ENCODE measurements around the gene SAMD8.
"Not testable (repeated sequence)": the region's sequence is repeated elsewhere in the genome, so short reads cannot be mapped to it uniquely, and the experiment has no call there.

The SAMD8 gene

GRCh38 chr10:75107756-75108683, 3.4 kb upstream of the SAMD8 start:
- TF ChIP-seq GATA1 (IDR thresholded peaks at IDR 0.05; ENCODE audit: low read depth, low read length) (no peak), POLR2A (IDR thresholded peaks at IDR 0.05; ENCODE audit: low read length) (no peak)
- DNase-seq: no peak

GRCh38 chr10:75108684-75109458, 2.6 kb upstream of the SAMD8 start:
- TF ChIP-seq POLR2A (IDR thresholded peaks at IDR 0.05; ENCODE audit: low read length) (no peak), GATA1 (IDR thresholded peaks at IDR 0.05; ENCODE audit: low read depth, low read length) (no peak)
- peak; percentile 18 to 27 for DNase-seq

GRCh38 chr10:75109459-75109778, 2.0 kb upstream of the SAMD8 start:
- no peak for DNase-seq
- TF ChIP-seq POLR2A (IDR thresholded peaks at IDR 0.05; ENCODE audit: low read length) (no peak), GATA1 (IDR thresholded peaks at IDR 0.05; ENCODE audit: low read depth, low read length) (no peak)

- TF ChIP-seq GATA1 (IDR thresholded peaks at IDR 0.05; ENCODE audit: low read depth, low read length) (no peak), POLR2A (IDR thresholded peaks at IDR 0.05; ENCODE audit: low read length) (no peak)
- DNase-seq: peak; percentile 39 to 61
Measured at GRCh38 chr10:75110006-75110632, 1.3 kb upstream of the SAMD8 start.

DNA sequence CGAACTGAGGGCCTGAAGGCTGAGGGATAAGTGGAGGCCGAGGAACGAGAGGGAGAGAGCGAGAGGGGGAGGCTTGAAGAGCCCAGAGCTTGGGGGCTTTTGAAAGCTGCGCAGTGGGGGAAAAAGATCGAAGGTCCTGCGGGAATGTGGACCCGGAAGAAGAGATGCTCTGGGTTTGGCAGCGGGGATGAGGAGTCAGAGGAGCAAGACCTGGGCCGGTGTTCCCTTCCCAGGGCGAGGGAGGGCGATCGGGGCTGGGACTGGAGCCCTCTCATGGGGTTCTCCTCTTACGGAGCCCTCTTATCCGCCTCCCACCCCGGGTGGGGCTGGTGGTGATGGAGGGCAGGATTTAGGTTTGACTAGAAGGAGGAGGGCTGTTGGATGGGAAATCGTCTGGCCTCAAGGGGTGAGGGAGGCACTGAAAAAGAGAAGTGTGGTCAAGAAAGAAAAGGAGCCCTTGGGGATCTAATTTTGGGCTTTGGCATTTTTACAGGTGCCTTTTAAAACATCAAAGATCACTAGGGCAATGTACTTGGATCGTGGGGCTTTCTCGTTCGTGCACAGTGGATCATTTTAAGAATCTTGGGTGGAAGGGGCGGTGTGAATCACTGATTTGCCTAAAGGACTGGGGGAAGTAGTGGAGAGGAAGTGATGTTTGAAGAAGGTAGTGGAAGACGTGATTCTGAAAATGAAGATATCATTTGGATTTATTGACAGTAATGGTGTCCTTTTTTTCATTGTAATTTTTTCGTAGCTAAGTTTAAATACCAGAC, 637 bp downstream of the SAMD8 start:
- no peak for TF ChIP-seq POLR2A (IDR thresholded peaks at IDR 0.05; ENCODE audit: low read length)
- TF ChIP-seq GATA1 (IDR thresholded peaks at IDR 0.05; ENCODE audit: low read depth, low read length): no peak
- DNase-seq: peak; percentile 58 to 70

DNA sequence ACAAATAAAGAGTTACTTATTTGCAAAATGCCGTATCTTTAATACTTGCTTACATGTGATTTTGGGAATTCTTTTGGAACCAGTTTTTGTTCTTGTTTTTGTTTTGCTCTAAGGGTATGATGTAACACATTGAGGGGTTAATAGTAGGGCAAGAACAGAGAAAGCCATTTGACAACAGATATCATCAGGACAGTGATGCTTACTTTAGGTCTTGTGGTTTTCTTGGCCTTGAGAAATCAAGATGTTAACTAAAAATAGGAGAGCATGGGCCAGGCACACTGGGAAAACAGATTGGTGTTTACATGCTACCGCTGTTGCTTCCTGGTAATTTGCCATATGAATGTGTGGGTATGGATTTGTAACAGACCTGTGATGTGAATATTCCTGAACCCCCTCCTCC, 3.7 kb downstream of the SAMD8 start:
- TF ChIP-seq GATA1 (IDR thresholded peaks at IDR 0.05; ENCODE audit: low read depth, low read length) (no peak), POLR2A (IDR thresholded peaks at IDR 0.05; ENCODE audit: low read length) (no peak)
- peak; percentile 6 to 10 for DNase-seq

- DNase-seq: not testable (repeated sequence)
Measured at GRCh38 chr10:75116941-75117775, 5.7 kb downstream of the SAMD8 start.

DNA sequence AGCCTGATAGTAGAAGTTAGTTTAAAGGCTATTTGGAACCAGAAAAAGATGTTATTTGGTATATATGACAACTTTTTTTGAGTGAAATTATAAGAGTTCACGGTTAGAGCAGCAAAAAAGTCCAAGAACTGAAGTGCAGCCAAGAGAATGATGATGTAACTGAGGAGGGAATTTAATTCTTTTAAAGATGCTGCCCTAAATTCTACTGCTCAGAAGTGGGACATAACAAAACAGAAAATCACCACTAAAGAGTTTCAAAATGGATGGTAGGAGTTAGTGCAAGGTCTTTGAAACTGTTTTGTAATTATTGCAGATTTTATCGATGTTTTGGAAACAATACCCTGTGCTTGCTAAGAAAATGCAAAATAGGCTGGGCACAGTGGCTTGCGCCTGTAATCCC, 6.5 kb downstream of the SAMD8 start:
- TF ChIP-seq POLR2A (IDR thresholded peaks at IDR 0.05; ENCODE audit: low read length) (no peak), GATA1 (IDR thresholded peaks at IDR 0.05; ENCODE audit: low read depth, low read length) (no peak)
- DNase-seq: no peak

DNA sequence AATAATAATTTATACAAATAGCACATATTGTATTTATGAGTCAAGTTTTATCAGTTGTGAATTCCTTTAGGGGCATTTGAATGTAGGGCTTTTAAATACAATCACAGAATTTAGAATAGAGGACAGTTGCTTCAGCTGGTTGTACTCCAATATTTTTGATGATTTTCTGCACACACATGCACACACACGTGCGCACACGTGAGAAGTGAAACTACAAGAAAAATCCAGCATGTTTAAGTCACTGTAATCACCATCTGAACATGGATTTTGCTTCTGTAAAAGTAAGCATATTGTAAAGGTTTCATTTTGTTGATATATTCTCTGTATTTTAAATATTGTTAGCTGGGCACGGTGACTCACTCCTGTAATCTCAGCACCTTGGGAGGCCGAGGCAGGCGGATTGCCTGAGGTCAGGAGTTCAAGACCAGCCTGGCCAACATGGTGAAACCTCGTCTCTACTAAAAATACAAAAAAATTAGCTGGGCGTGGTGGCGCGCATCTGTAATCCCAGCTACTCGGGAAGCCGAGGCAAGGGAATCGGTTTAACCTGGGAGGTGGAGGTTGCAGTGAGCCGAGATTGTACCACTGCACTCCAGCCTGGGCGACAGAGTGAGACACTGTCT, 8.1 kb downstream of the SAMD8 start:
- DNase-seq: not testable (repeated sequence)

- peak in 1 of 2 experiments; percentile 16 for DNase-seq
- TF ChIP-seq POLR2A (IDR thresholded peaks at IDR 0.05; ENCODE audit: low read length): no peak
- TF ChIP-seq GATA1 (IDR thresholded peaks at IDR 0.05; ENCODE audit: low read depth, low read length): no peak
Measured at GRCh38 chr10:75121322-75121721, 9.9 kb downstream of the SAMD8 start.

- no peak for DNase-seq
- TF ChIP-seq GATA1 (IDR thresholded peaks at IDR 0.05; ENCODE audit: low read depth, low read length): no peak
- TF ChIP-seq POLR2A (IDR thresholded peaks at IDR 0.05; ENCODE audit: low read length): no peak
Measured at GRCh38 chr10:75122505-75122904, 11.0 kb downstream of the SAMD8 start.

DNA sequence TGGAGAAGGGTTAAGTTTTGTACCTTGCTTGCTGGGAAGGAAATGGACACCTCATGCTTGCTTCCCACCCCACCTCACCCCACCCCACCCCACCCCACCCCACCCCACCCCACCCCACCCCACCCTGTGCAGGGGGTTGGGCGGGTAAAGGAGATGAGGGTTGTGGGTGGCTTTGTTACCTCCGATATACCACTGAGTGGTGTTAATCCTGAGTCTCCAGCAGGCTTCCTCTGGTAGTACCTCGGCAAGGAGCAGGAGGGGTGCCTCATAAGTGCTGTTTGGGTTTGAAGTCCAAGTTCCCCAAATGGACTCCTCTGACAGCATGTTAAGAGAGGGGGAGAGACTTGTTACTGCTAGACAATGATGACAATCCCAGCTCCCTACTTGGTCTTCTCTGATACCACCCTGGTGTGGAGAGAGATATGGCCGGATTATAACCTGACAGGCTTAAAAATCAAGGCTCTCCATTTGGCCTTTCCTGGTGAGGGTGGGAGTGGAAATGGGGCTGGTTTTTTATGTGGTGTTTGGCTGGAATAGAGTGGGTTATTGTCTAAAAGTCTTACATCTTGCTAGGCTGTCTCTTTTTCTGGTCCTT, 11.7 kb downstream of the SAMD8 start:
- TF ChIP-seq GATA1 (IDR thresholded peaks at IDR 0.05; ENCODE audit: low read depth, low read length) (no peak), POLR2A (IDR thresholded peaks at IDR 0.05; ENCODE audit: low read length) (no peak)
- no peak for DNase-seq

Data from erythroblast (primary cell).